Measurements from ENCODE around the gene GLS2.
A peak's percentile ranks its signal among the peaks of the same experiment; 100 is the strongest.
"Not testable (repeated sequence)": the region's sequence is repeated elsewhere in the genome, so short reads cannot be mapped to it uniquely, and the experiment has no call there.

GLS2 gene

GRCh38 chr12:56493409-56494105 lies 5.6 kb upstream of the GLS2 start:
- DNase-seq (ENCODE audit: low spot score), result not testable (repeated sequence)

- no peak for DNase-seq (ENCODE audit: low spot score)
These were observed 2.4 kb upstream of the GLS2 start for GRCh38 chr12:56490360-56490759.

- DNase-seq (ENCODE audit: low spot score), result no peak
These were observed 417 bp downstream of the GLS2 start for GRCh38 chr12:56487448-56488040.

- DNase-seq (ENCODE audit: low spot score), result no peak
These were observed 1.3 kb downstream of the GLS2 start for GRCh38 chr12:56486694-56487093.

GRCh38 chr12:56484566-56484965 lies 3.4 kb downstream of the GLS2 start:
- no peak for DNase-seq (ENCODE audit: low spot score)

- no peak for DNase-seq (ENCODE audit: low spot score)
These were observed 8.3 kb downstream of the GLS2 start for GRCh38 chr12:56479625-56480024.

- no peak for DNase-seq (ENCODE audit: low spot score)
These were observed 10.3 kb downstream of the GLS2 start for GRCh38 chr12:56477521-56478225.

- DNase-seq (ENCODE audit: low spot score), result no peak
These were observed 11.0 kb downstream of the GLS2 start for GRCh38 chr12:56476972-56477432.

- no peak for DNase-seq (ENCODE audit: low spot score)
These were observed 11.8 kb downstream of the GLS2 start for GRCh38 chr12:56476143-56476542.

GRCh38 chr12:56474389-56474788 lies 13.6 kb downstream of the GLS2 start:
- DNase-seq (ENCODE audit: low spot score), result no peak

GRCh38 chr12:56469007-56469930 lies 18.7 kb downstream of the GLS2 start:
- DNase-seq (ENCODE audit: low spot score), result peak; percentile 17

GRCh38 chr12:56468216-56469006 lies 19.6 kb downstream of the GLS2 start, which contains the start of gene SPRYD4:
Gene SPRYD4 (plus strand): TSS chr12:56468578. CDS start chr12:56468592, 14 bp downstream.
- peak; percentile 93 for DNase-seq (ENCODE audit: low spot score)

GRCh38 chr12:56462565-56462964 lies 25.4 kb downstream of the GLS2 start:
- DNase-seq (ENCODE audit: low spot score), result no peak

GRCh38 chr12:56461235-56462159 lies 26.5 kb downstream of the GLS2 start:
- peak; percentile 60 for DNase-seq (ENCODE audit: low spot score)

- DNase-seq (ENCODE audit: low spot score), result no peak
These were observed 30.1 kb downstream of the GLS2 start for GRCh38 chr12:56457817-56458216.

GRCh38 chr12:56454557-56454956 lies 33.4 kb downstream of the GLS2 start, which contains the start of gene MIP:
Gene MIP (minus strand): TSS chr12:56454657. CDS start chr12:56454613, 44 bp downstream.
- DNase-seq (ENCODE audit: low spot score), result no peak

- no peak for DNase-seq (ENCODE audit: low spot score)
These were observed 36.8 kb downstream of the GLS2 start for GRCh38 chr12:56451147-56451546.

- no peak for DNase-seq (ENCODE audit: low spot score)
These were observed 37.7 kb downstream of the GLS2 start for GRCh38 chr12:56450241-56450640.

- DNase-seq (ENCODE audit: low spot score), result no peak
These were observed 38.4 kb downstream of the GLS2 start for GRCh38 chr12:56449622-56449984.
